GM21737 (cell line): ENCODE results near the gene CEP164.
"Not testable (repeated sequence)": the region's sequence is repeated elsewhere in the genome, so short reads cannot be mapped to it uniquely, and the experiment has no call there.

ENCODE experiments used
- ATAC-seq: cut with Tn5 transposase; IDR thresholded peaks from one replicate; pipeline ENCODE4 v1.9.1; 2021; ENCODE audit warnings: mild to moderate bottlenecking, moderate library complexity; ENCODE audit not compliant: unreplicated experiment

CEP164 gene

GRCh38 chr11:117392001-117392690, 64.5 kb downstream of the CEP164 start:
- no peak for ATAC-seq

- ATAC-seq = no peak
These were observed 65.3 kb downstream of the CEP164 start for GRCh38 chr11:117392979-117393378.

- ATAC-seq = no peak
These were observed 66.7 kb downstream of the CEP164 start for GRCh38 chr11:117394221-117394925.

GRCh38 chr11:117395476-117395875, 67.8 kb downstream of the CEP164 start:
- ATAC-seq = no peak

GRCh38 chr11:117396970-117397369, 69.3 kb downstream of the CEP164 start:
- ATAC-seq = no peak

GRCh38 chr11:117398618-117399017, 71.0 kb downstream of the CEP164 start:
- not testable (repeated sequence) for ATAC-seq

GRCh38 chr11:117399100-117399840, 71.6 kb downstream of the CEP164 start:
- not testable (repeated sequence) for ATAC-seq

GRCh38 chr11:117405898-117406297, 78.2 kb downstream of the CEP164 start:
- ATAC-seq = not testable (repeated sequence)

GRCh38 chr11:117407016-117407415, 79.4 kb downstream of the CEP164 start:
- ATAC-seq = no peak

GRCh38 chr11:117408356-117408755, 80.7 kb downstream of the CEP164 start:
- no peak for ATAC-seq

GRCh38 chr11:117409511-117409910, 81.9 kb downstream of the CEP164 start:
- ATAC-seq = no peak

- ATAC-seq = no peak
These were observed 82.6 kb downstream of the CEP164 start for GRCh38 chr11:117410238-117410637.

- ATAC-seq = no peak
These were observed 83.4 kb downstream of the CEP164 start for GRCh38 chr11:117410861-117411710.

GRCh38 chr11:117411736-117412135, 84.1 kb downstream of the CEP164 start:
- no peak for ATAC-seq

- no peak for ATAC-seq
These were observed 84.5 kb downstream of the CEP164 start for GRCh38 chr11:117412176-117412575.

- no peak for ATAC-seq
These were observed 85.1 kb downstream of the CEP164 start for GRCh38 chr11:117412653-117413275.

- no peak for ATAC-seq
These were observed 86.0 kb downstream of the CEP164 start for GRCh38 chr11:117413616-117414015.

GRCh38 chr11:117414724-117415123, 87.1 kb downstream of the CEP164 start:
- no peak for ATAC-seq

- no peak for ATAC-seq
These were observed 87.8 kb downstream of the CEP164 start for GRCh38 chr11:117415358-117415896.

- ATAC-seq = no peak
These were observed 89.7 kb downstream of the CEP164 start for GRCh38 chr11:117417342-117417741.
